ENCODE results near the gene FAM83G.

Gene FAM83G

DNA sequence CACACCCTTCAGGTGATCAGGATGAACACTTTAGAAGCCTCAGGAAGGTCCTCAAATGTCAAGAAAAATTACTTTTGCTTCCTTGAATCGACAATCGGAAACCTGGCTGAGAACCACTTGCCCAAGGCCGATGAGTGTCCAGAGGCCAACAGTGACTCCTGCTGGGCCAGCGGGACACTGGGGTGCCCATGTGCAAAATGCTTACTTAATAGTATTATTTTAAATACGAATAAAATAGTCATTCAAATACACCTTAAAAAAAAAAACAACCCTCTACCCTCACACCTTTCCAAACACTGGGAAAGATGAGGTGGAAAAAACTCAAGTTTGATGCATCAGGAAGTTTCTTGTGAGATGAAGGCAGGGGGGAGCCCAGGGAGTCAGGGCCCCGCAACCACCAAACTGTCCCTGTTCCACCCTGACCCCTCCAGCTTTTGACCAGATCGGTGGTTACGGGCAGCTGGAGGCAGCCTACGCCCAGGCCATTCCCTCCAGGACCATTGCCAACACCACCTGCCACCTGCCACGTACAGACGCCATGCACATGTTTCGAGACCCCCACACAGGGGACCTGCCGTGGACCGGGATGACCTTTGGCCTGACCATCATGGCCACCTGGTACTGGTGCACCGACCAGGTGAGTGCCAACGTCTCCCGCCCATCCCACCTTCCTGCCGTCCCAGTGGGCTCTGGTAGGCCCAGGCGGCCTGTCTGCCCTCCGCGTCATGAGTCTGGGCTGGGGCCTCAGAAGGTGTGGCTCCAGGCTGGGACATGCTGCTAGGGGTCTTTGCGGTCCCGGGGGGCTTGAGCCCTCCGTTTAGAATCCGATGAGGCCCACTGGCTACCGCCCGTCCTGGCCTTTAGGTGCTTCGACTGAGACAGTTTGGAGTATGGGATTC, 33.7 kb downstream of the FAM83G start:
- DNase-seq (ENCODE audit: low read depth in 1 of 2, low spot score in 1 of 2), result no peak

DNA sequence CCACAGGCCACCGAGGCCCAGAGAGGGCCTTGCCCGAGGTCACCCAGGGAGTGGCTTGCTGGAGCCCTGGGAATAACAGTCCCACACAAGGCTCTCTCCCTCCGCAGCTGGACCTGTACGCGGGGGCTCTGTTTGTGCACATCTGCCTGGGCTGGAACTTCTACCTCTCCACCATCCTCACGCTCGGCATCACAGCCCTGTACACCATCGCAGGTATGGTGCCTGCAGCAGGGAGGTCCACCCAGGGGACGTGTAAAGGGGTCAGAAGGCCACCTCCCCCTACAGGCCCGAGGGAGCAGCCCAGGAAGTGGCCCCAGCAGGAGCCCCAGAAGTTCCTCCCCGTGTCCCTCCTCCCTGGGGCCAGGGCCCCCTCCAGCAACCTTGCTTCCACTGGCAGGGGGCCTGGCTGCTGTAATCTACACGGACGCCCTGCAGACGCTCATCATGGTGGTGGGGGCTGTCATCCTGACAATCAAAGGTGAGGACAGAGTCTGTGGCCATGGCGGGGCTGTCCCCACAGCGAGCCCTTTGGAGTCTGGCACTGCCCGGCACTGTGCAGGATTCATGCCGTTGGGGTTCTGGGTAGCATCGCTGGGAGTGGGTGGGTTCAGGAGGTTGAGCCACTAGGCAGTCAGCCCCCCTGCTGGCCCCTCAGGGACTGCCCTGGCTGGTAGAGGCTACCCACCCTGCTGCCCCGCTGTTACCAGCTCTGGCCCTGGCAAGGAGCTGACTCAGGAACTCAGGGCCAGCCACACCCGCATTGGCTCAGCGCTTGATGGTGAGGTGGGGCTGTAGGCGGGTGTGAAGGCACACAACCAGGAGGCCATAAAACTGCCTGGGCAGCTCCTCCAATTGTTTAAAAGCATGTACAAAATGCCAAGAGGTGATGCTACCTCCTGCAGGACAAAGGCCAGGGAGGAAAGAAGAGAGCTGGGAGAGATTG, 35.3 kb downstream of the FAM83G start:
- DNase-seq (ENCODE audit: low read depth in 1 of 2, low spot score in 1 of 2), result no peak

DNA sequence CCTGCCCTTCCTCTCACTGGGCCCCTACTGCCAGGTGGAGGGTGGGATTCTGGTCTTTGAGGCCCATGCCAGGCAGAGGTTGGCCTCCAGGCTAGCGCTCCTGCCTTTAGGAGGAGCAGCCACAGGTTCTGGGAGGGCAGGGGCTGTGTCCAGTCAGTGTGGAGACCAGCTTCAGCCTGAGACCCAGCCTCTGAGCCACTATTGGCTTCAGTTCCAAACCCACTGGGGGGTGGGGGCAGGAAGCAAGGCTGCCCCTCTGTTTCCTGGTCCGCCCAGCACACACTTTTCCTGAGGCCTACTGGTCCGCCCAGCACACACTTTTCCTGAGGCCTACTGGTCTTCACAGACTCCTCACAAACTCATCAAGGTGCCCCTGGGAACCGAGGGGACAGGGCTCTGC, 36.2 kb downstream of the FAM83G start:
- no peak for DNase-seq (ENCODE audit: low read depth in 1 of 2, low spot score in 1 of 2)

GRCh38 chr17:18967916-18968315, 36.6 kb downstream of the FAM83G start:
- DNase-seq (ENCODE audit: low read depth in 1 of 2, low spot score in 1 of 2), result no peak

- DNase-seq (ENCODE audit: low read depth in 1 of 2, low spot score in 1 of 2), result no peak
These were observed 37.5 kb downstream of the FAM83G start for GRCh38 chr17:18966831-18967624.

GRCh38 chr17:18965530-18966236, 38.9 kb downstream of the FAM83G start:
- DNase-seq (ENCODE audit: low read depth in 1 of 2, low spot score in 1 of 2), result no peak

- no peak for DNase-seq (ENCODE audit: low read depth in 1 of 2, low spot score in 1 of 2)
These were observed 40.0 kb downstream of the FAM83G start for GRCh38 chr17:18964550-18964949.

DNA sequence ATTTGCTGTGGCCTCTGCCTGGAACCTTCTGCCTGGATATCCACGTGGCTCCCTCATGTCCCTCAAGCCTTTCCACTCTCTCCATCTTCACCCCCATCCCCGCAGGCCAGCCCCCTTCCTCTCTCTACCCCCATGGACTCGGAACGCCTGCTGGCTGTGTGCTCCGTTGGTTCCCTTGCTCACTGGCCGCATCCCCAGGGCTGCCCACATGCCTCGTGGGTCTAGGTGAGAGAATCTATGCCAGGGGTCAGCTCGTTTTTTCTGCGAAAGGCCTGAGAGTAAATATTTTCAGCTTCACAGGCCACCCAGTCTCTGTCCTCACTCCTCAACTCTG, 40.6 kb downstream of the FAM83G start:
- DNase-seq (ENCODE audit: low read depth in 1 of 2, low spot score in 1 of 2), result no peak

DNA sequence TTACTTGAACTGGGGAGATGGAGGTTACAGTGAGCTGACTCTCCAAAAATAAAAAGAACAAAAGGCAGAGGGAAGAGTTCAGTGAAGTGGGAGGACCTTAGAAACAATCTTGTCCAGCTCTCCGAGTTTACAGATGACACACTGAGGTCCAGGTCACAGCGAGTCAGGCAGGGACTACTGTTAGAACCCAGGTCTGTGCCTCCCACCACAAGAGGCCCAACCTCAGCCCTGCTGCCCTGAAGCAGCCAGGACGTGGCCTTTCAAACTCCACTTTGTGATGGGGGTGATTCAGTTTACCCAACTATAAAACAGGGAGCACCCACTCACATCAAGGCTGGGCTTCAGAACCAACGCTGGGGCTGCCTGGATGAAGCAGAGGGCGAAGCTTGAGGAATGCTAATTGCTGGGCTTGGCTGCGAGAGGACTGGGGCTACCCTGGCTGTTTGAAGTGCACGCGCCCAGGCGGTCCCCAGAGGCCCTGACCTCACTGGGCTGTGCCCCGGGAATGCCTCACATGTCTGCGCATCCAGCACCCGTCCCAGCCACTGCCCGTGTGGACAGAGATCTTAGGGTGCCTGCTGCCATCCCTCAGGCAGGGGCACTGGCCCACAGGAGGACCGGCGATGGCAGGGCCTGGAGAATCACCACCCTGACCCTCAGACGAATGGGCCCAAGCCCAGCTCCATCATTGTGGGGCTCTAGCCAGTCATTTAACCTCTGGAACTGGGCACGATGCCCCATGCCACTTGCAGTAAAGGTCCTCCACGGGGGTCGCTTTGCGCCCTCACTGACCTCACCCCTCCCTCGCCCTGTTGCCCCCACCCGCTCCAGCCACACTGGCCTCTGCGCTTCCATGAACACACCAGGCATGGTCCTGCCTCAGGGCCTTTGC, 41.2 kb downstream of the FAM83G start:
- no peak for DNase-seq (ENCODE audit: low read depth in 1 of 2, low spot score in 1 of 2)

DNA sequence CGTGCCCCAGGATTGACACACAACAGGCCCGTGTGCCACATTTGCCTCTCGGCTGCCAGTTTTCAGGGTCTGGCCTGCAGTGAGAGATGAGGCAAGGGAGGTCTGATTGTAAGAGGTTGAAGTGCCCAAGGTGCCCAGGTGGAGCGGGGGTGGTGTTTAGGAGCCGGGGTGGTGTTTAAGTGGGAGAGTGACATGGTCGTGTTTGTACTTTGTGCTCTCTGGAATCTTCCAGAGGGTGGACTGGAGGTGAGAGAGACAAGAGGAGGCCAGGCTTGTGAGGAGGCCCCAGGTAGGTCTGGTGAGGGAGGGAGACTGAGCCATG, 42.1 kb downstream of the FAM83G start:
- no peak for DNase-seq (ENCODE audit: low read depth in 1 of 2, low spot score in 1 of 2)

DNA sequence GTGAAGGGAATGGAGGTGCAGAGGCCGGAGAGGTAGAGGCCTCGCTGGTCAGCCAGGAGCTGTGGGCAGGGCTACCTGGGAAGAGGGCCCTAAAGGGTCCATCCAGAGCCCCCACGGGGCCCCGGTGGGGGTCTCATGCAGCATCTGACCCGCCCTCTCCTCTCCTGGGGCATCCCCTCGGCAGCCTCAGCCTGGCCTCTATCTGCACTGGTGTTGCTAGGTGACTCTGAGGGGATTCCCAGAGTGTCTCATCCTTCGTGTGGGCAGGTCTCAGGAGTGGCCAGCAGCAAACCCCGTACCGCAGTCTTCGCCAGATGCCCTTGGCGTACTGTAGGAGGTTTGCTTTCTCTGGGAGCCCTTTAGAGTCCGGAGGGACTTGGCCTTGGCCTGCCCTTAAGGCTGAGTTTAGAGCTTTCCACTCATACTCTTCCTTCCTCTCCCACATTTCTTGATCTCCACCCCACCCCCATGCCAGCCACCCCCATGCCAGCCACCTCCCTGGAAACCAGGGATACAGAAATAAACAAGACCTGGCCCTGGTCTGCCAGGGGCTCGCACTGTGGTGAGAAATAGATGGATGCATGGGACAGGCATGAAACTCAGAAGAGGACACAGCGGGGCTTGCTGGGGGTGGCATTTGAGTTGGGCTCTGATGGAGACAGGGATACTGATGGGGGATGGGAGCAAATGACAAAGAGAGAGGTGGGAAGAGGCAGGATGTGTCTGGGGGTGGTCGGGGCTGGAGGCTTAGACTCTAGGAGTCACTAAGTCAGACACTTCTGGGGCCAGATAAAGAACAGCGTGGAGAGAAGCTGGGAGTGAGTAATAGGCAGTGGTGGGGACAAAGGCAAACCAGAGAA, 42.7 kb downstream of the FAM83G start:
- no peak for DNase-seq (ENCODE audit: low read depth in 1 of 2, low spot score in 1 of 2)

- DNase-seq (ENCODE audit: low read depth in 1 of 2, low spot score in 1 of 2), result peak; percentile 68 to 70
These were observed 43.6 kb downstream of the FAM83G start for GRCh38 chr17:18960803-18961511.

- DNase-seq (ENCODE audit: low read depth in 1 of 2, low spot score in 1 of 2), result no peak
These were observed 44.3 kb downstream of the FAM83G start for GRCh38 chr17:18960241-18960665.

GRCh38 chr17:18959845-18960240, 44.7 kb downstream of the FAM83G start:
- DNase-seq (ENCODE audit: low read depth in 1 of 2, low spot score in 1 of 2), result no peak

DNA sequence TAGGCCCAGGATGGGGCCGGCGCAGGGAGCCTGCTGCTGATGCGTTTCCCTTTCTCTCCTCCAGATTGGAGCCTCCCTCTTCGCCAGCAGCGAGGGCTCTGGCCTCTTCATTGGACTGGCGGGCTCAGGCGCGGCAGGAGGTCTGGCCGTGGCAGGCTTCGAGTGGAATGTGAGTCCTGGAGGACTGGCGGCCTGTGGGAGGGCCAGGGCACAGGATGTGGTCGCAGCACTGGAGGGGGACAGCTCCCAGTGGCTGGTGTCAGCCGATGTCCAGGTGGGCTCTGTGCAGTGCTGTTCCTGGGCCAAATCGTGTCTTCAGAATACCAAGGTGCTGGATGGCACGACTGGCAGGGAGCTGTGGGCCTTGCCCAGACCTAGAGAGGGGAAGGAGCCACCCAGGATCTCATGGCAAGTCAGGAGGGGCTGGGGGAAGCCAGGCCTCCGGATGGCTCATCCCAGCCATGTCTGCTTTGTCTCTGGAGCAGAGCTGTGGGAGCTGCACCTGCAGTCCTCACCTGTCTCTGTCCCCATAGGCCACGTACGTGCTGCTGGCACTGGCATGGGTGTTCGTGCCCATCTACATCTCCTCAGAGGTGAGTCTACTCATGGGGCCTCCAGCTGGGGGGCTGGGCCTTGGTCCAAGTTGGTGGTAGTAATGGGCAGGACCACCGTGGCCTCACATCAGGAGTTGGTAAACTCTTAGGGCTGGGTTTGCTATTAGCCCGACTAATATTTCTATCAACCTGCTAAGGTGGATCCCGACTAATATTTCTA, 45.3 kb downstream of the FAM83G start:
- no peak for DNase-seq (ENCODE audit: low read depth in 1 of 2, low spot score in 1 of 2)

DNA sequence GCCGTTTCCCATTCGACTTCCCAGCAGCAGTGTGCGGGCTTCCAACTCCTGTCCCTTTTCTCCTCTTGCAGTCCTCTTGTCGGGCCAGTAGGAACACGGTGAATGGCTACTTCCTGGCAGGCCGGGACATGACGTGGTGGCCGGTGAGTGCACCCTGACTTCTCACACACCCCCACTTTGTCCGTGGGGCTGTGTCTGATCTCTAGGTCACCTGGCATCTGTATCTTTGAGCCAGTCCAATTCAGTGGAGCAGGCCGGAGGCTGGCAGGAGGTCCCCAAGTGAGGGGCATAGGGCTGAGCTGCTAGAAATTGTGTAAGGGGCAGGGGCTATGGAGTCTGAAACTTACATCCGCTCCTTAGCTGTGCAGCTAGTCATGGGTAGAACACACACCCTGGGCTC, 46.0 kb downstream of the FAM83G start:
- no peak for DNase-seq (ENCODE audit: low read depth in 1 of 2, low spot score in 1 of 2)

DNA sequence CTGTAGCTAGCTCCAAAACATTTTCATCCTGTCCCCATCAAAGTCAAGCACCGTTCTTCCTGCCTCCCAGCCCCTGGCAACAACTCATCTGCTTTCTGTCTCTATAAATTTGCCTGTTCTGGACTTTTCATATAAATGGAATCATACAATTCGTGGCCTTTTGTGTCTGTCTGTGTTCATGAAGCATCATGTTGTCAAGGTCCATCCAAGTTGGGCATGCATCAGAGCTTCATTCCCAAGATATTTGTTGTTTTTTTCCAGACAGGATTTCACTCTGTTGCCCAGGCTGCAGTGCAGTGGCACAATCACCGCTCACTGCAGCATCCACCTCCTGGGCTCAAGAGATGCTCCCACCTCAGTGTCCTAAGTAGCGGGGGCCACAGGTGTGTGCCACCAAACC, 46.7 kb downstream of the FAM83G start:
- no peak for DNase-seq (ENCODE audit: low read depth in 1 of 2, low spot score in 1 of 2)

GRCh38 chr17:18956581-18956980, 48.0 kb downstream of the FAM83G start:
- no peak for DNase-seq (ENCODE audit: low read depth in 1 of 2, low spot score in 1 of 2)

All from activated T-helper 1 cell treated with anti-CD3 and anti-CD28 coated beads, Interleukin-2, amount 50 U/mL, for 16 hours (primary cell).